Heart left ventricle (tissue), 13 donors: ENCODE results near the gene SMAD5.

ENCODE experiments used
- CTCF ChIP-seq, 12 donors: fragments of 200-600 bp; sonication (generic) in 4 of 12; IDR thresholded peaks; one replicate each; pipeline versions ENCODE4 v1.5.0 to v1.8.0; 2018 to 2022; ENCODE audit warnings: antibody characterized with exemption in 12 of 12, mild to moderate bottlenecking in 5 of 12
- POLR2A ChIP-seq, 2 donors: fragments of 450-650 bp; IDR thresholded peaks; one replicate each; pipeline ENCODE4 v1.6.1; 2017; ENCODE audit warnings: antibody characterized with exemption in 2 of 2, mild to moderate bottlenecking in 2 of 2, moderate library complexity in 2 of 2
- donor health status: ischemic (EF 13 %, LVEDD 7.1; RV severe dilation, severe dysfunction).
- donor health status: DM: no; HTN: yes; CAD: no.
- donor health status: DM: no; HTN: no; CAD: no.
- donor health status: ischemic (EF 25% LVEDD 6.9; RV normal size, moderate dysfunction).
- donor health status: ischemic (EF 25% LVEDD 5.7; RV mildly dilated, moderate dysfunction).
- donor health status: ischemic (EF 35%, LVEDD 5.7; RV mildly dilated, moderate dysfunction).
- donor health status: nonischemic (EF 11% LVEDD 7.7; RV severe dilation, severe dysfunction).
- donor health status: DM: yes; HTN: yes; CAD: no.
- donor health status: PGD.
- donor health status: ischemic (EF 29% LVEDD 5.4; RV normal size, mild dysfunction).
- donor health status: nonischemic (EF 23%, LVEDD 6.1; RV moderate dilation, normal function).

GRCh38 chr5:136128481-136128880 lies 4.2 kb upstream of the SMAD5 start:
- no peak for TF ChIP-seq CTCF (IDR thresholded peaks at IDR 0.05)
- TF ChIP-seq POLR2A (IDR thresholded peaks at IDR 0.05) = no peak
